ENCODE data around the gene SLC39A7.

Gene SLC39A7

GRCh38 chr6:33170176-33171015, 30.3 kb upstream of the SLC39A7 start:
- no peak for DNase-seq (ENCODE audit: low read depth)

- no peak for DNase-seq (ENCODE audit: low read depth)
Observed at GRCh38 chr6:33171016-33171879, 29.4 kb upstream of the SLC39A7 start.

- DNase-seq (ENCODE audit: low read depth), result no peak
Observed at GRCh38 chr6:33171880-33172687, 28.6 kb upstream of the SLC39A7 start.

- no peak for DNase-seq (ENCODE audit: low read depth)
Observed at GRCh38 chr6:33172688-33173534, 27.8 kb upstream of the SLC39A7 start.

- no peak for DNase-seq (ENCODE audit: low read depth)
Observed at GRCh38 chr6:33173535-33174180, 27.0 kb upstream of the SLC39A7 start.

GRCh38 chr6:33174784-33175183, 25.9 kb upstream of the SLC39A7 start:
- no peak for DNase-seq (ENCODE audit: low read depth)

- DNase-seq (ENCODE audit: low read depth), result no peak
Observed at GRCh38 chr6:33175436-33176069, 25.1 kb upstream of the SLC39A7 start.

- no peak for DNase-seq (ENCODE audit: low read depth)
Observed at GRCh38 chr6:33176906-33177305, 23.8 kb upstream of the SLC39A7 start.

GRCh38 chr6:33177552-33178446, 22.9 kb upstream of the SLC39A7 start:
- DNase-seq (ENCODE audit: low read depth), result no peak

- no peak for DNase-seq (ENCODE audit: low read depth)
Observed at GRCh38 chr6:33178755-33179475, 21.8 kb upstream of the SLC39A7 start.

- no peak for DNase-seq (ENCODE audit: low read depth)
Observed at GRCh38 chr6:33181141-33181540, 19.5 kb upstream of the SLC39A7 start.

- no peak for DNase-seq (ENCODE audit: low read depth)
Observed at GRCh38 chr6:33183071-33183683, 17.5 kb upstream of the SLC39A7 start.

- DNase-seq (ENCODE audit: low read depth), result no peak
Observed at GRCh38 chr6:33185190-33185589, 15.5 kb upstream of the SLC39A7 start.

GRCh38 chr6:33185654-33186187, 14.9 kb upstream of the SLC39A7 start:
- no peak for DNase-seq (ENCODE audit: low read depth)

- DNase-seq (ENCODE audit: low read depth), result no peak
Observed at GRCh38 chr6:33187809-33188208, 12.9 kb upstream of the SLC39A7 start.

GRCh38 chr6:33189164-33189563, 11.5 kb upstream of the SLC39A7 start:
- no peak for DNase-seq (ENCODE audit: low read depth)

GRCh38 chr6:33189625-33190448, 10.8 kb upstream of the SLC39A7 start:
- DNase-seq (ENCODE audit: low read depth), result no peak

Measured in stimulated activated CD8-positive, alpha-beta memory T cell treated with anti-CD3 and anti-CD28 coated beads, Interleukin-7, amount 100 ng/mL, for 24 hours (primary cell).